ENCODE results near the gene NFE2L1.
"Not testable (repeated sequence)": the region's sequence is repeated elsewhere in the genome, so short reads cannot be mapped to it uniquely, and the experiment has no call there.

The NFE2L1 gene

GRCh38 chr17:48047741-48048383 is at the start of gene NFE2L1:
Gene NFE2L1 (plus strand): TSS chr17:48048359. CDS start chr17:48051119, 2,760 bp downstream.
- in situ Hi-C loops (cut with MboI; ENCODE audit: low sequenced_read_pairs): no loop called here

GRCh38 chr17:47999582-47999981 is 48.6 kb upstream of the NFE2L1 start:
- in situ Hi-C loops (cut with MboI; ENCODE audit: low sequenced_read_pairs): no loop called here

- in situ Hi-C loops (cut with MboI; ENCODE audit: low sequenced_read_pairs): no loop called here
Measured at GRCh38 chr17:48001197-48001596, 47.0 kb upstream of the NFE2L1 start.

GRCh38 chr17:48001657-48002056 is 46.5 kb upstream of the NFE2L1 start:
- in situ Hi-C loops (cut with MboI; ENCODE audit: low sequenced_read_pairs): not testable (repeated sequence)

GRCh38 chr17:48002266-48002915 is 45.8 kb upstream of the NFE2L1 start:
- in situ Hi-C loops (cut with MboI; ENCODE audit: low sequenced_read_pairs): no loop called here

GRCh38 chr17:48002916-48003416 is 45.2 kb upstream of the NFE2L1 start:
- in situ Hi-C loops (cut with MboI; ENCODE audit: low sequenced_read_pairs): no loop called here

- in situ Hi-C loops (cut with MboI; ENCODE audit: low sequenced_read_pairs): no loop called here
Measured at GRCh38 chr17:48003417-48004151, 44.6 kb upstream of the NFE2L1 start.

GRCh38 chr17:48004983-48005382 is 43.2 kb upstream of the NFE2L1 start:
- in situ Hi-C loops (cut with MboI; ENCODE audit: low sequenced_read_pairs): no loop called here

GRCh38 chr17:48006936-48007709 is 41.0 kb upstream of the NFE2L1 start:
- in situ Hi-C loops (cut with MboI; ENCODE audit: low sequenced_read_pairs): no loop called here

- in situ Hi-C loops (cut with MboI; ENCODE audit: low sequenced_read_pairs): no loop called here
Measured at GRCh38 chr17:48010193-48010592, 38.0 kb upstream of the NFE2L1 start.

- in situ Hi-C loops (cut with MboI; ENCODE audit: low sequenced_read_pairs): no loop called here
Measured at GRCh38 chr17:48011405-48012150, 36.6 kb upstream of the NFE2L1 start.

- in situ Hi-C loops (cut with MboI; ENCODE audit: low sequenced_read_pairs): no loop called here
Measured at GRCh38 chr17:48012151-48012520, 36.0 kb upstream of the NFE2L1 start.

- in situ Hi-C loops (cut with MboI; ENCODE audit: low sequenced_read_pairs): no loop called here
Measured at GRCh38 chr17:48012654-48013053, 35.5 kb upstream of the NFE2L1 start.

- in situ Hi-C loops (cut with MboI; ENCODE audit: low sequenced_read_pairs): no loop called here
Measured at GRCh38 chr17:48013876-48014594, 34.1 kb upstream of the NFE2L1 start.

GRCh38 chr17:48014595-48015111 is 33.5 kb upstream of the NFE2L1 start:
- in situ Hi-C loops (cut with MboI; ENCODE audit: low sequenced_read_pairs): no loop called here

- in situ Hi-C loops (cut with MboI; ENCODE audit: low sequenced_read_pairs): no loop called here
Measured at GRCh38 chr17:48016112-48016511, 32.0 kb upstream of the NFE2L1 start.

GRCh38 chr17:48017817-48018158 is 30.4 kb upstream of the NFE2L1 start:
- in situ Hi-C loops (cut with MboI; ENCODE audit: low sequenced_read_pairs): not testable (repeated sequence)

GRCh38 chr17:48021934-48022333 is 26.2 kb upstream of the NFE2L1 start:
- in situ Hi-C loops (cut with MboI; ENCODE audit: low sequenced_read_pairs): no loop called here

- in situ Hi-C loops (cut with MboI; ENCODE audit: low sequenced_read_pairs): no loop called here
Measured at GRCh38 chr17:48022901-48023300, 25.3 kb upstream of the NFE2L1 start.
